Measurements from ENCODE around the gene CHSY1. TPM values are rescaled to one million over a fixed set of nuclear protein-coding genes. Genes with fewer than 3 reads are reported as not detected.

Gene CHSY1
- polyA plus RNA-seq, 2 donors: 3.3 to 5.2 TPM

DNA sequence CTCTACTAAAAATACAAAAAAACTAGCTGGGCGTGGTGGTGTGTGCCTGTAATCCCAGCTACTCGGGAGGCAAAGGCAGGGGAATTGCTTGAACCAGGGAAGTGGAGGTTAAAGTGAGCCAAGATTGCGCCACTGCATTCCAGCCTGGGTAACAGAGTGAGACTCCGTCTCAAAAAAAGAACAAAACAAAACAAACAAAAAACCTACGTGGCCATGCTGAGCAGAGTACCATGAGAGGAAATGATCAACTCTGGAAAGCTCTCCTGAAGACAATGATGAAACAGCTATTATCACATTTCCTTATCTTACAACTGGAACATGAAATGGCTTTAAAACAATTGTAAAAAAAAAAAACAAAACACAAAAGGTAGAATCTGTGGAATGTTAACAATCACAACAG, 75.2 kb downstream of the CHSY1 start:
- no peak overlapping the region for H3K27ac ChIP-seq (ENCODE audit: low read depth in 2 of 2, low read length in 1 of 2)
- no peaks in the 10 kb centered on the region for H3K27me3 ChIP-seq (ENCODE audit: control insufficient read depth in 1 of 2, insufficient read depth in 2 of 2, low read length in 2 of 2)
- H3K9me3 ChIP-seq (ENCODE audit: control insufficient read depth in 2 of 2, insufficient read depth in 1 of 2, low read depth in 1 of 2, low read length in 1 of 2): no peaks in the 10 kb centered on the region
- peaks cover 16 to 37% of the 10 kb centered on the region in 2 donors for H3K4me1 ChIP-seq (ENCODE audit: control insufficient read depth in 2 of 2, insufficient read depth in 2 of 2, low read length in 1 of 2)
- peaks cover 0 to 6% of the 10 kb centered on the region in 2 donors for H3K36me3 ChIP-seq (ENCODE audit: control insufficient read depth in 2 of 2, insufficient read depth in 2 of 2, low read length in 1 of 2)
- 55 to 62% methylated on average over 5 of the region's 5 CpGs for WGBS, 2 donors
- H3K4me3 ChIP-seq (ENCODE audit: low read depth in 1 of 2, low read length in 2 of 2): no peak overlapping the region

DNA sequence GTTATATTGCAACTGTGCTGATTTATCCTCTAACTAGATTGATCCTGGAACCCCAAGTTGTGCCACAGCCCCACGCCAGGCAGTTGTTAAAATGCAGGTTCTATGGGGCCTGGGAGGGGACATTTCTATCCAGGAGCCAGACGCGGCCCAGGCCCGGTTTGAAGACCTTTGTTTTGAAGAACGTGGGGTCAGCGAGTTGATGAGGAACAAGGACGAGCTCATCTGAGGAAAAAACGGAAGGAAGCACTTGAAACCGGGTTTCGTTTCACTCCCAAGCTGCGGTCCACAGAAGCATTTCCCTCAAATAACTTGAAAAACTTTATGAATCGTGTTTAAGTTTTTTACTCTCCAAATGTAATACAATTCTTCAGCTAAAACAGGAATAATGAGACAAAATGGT, 76.4 kb downstream of the CHSY1 start:
- H3K4me1 ChIP-seq (ENCODE audit: control insufficient read depth in 2 of 2, insufficient read depth in 2 of 2, low read length in 1 of 2): peaks cover 12 to 44% of the 10 kb centered on the region in 2 donors
- H3K4me3 ChIP-seq (ENCODE audit: low read depth in 1 of 2, low read length in 2 of 2): no peak overlapping the region
- 71 to 78% methylated on average over 12 of the region's 12 CpGs for WGBS, 2 donors
- H3K9me3 ChIP-seq (ENCODE audit: control insufficient read depth in 2 of 2, insufficient read depth in 1 of 2, low read depth in 1 of 2, low read length in 1 of 2): no peaks in the 10 kb centered on the region
- no peak overlapping the region for H3K27ac ChIP-seq (ENCODE audit: low read depth in 2 of 2, low read length in 1 of 2)
- H3K27me3 ChIP-seq (ENCODE audit: control insufficient read depth in 1 of 2, insufficient read depth in 2 of 2, low read length in 2 of 2): no peaks in the 10 kb centered on the region
- peaks cover 0 to 6% of the 10 kb centered on the region in 2 donors for H3K36me3 ChIP-seq (ENCODE audit: control insufficient read depth in 2 of 2, insufficient read depth in 2 of 2, low read length in 1 of 2)

DNA sequence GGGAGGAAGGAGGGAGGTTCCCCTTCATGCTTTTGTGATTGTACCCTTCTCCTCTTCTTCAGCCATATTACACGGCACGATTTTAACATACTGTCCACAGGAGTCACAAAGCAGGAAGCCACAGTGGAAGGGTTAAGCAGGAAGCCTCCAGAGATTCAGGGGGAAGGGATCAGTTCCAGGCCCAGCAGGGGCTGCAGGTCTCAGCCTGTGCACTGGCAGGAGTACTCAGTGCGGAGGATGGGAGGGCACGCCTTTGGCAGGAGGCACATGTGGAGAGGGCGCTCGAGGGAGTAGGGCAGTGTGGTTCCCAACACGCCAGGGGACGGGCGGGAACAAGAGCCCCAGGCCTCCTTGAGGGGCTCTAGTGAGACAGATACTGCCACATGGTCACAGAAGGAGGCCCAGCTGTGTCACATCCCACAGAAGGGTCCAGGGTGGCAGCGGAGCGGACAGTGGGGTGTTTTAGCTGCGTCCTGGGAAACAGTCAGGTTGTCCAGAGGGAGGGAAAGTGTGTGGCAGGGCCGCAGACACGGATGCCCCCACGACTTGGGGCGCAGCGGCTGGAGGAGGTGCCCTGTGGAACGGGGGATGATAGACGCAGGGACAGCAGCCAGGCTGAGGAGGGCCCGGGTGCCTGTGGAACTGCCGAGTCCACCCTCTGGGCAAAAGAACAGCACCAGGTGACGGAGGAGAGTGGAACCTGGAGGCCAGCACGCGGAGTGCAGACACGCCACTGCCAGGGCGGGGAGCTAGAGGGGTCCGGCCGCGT, 77.5 kb downstream of the CHSY1 start:
- Histone ChIP-seq H3K9me3 (ENCODE audit: control insufficient read depth in 2 of 2, insufficient read depth in 1 of 2, low read depth in 1 of 2, low read length in 1 of 2) (no peaks in the 10 kb centered on the region), H3K4me1 (ENCODE audit: control insufficient read depth in 2 of 2, insufficient read depth in 2 of 2, low read length in 1 of 2) (peaks cover 12 to 49% of the 10 kb centered on the region in 2 donors), H3K36me3 (ENCODE audit: control insufficient read depth in 2 of 2, insufficient read depth in 2 of 2, low read length in 1 of 2) (peaks cover 0 to 6% of the 10 kb centered on the region in 2 donors), H3K4me3 (ENCODE audit: low read depth in 1 of 2, low read length in 2 of 2) (no peak overlapping the region), H3K27me3 (ENCODE audit: control insufficient read depth in 1 of 2, insufficient read depth in 2 of 2, low read length in 2 of 2) (no peaks in the 10 kb centered on the region), H3K27ac (ENCODE audit: low read depth in 2 of 2, low read length in 1 of 2) (peak overlapping the region; percentile 3 to 34)
- 58 to 75% methylated on average over 29 of the region's 29 CpGs for WGBS, 2 donors

DNA sequence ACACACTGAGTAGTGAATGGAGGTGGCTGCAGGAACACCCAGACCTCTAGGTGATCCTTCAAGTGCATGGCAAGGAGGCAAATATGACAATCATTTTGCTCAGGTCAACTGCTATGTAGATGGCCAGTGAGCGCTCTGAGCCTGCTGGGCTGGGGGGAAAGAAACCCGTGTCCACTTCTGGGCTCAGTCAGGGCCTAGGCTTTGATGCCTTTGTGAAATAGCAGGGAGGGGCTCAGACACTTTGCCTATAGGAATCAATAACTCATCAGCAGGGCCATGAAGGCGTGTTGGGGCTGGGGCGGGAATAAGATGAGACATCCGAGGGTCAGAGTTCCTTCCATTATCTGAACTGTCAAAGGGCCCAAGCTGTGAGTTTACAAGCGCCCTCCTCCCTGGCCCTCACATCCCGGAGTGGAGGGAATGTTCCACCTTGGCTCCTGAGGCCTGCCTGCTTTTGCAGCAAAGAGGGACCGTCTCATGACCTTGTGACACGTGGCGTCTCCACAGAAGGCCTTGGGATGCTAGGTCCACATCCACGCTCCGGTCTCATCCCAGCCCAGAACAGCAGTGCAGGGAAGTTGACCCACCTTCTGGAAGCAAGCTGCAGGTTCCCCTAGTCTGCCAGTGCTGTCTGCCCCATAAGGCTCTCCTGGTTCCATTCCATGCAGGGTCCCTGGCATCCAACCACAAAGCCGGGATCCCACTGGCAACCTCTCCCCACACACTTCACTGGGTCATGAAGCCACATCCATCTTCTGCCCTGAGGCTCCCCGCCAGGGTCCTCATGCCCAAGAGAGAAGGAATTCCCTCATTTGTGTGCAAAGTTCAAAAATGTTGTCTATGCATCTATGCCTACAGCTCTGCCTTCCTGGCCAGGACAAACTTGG, 78.4 kb downstream of the CHSY1 start:
- peak overlapping the region; percentile 3 to 34 for H3K27ac ChIP-seq (ENCODE audit: low read depth in 2 of 2, low read length in 1 of 2)
- peaks cover 0 to 5% of the 10 kb centered on the region in 2 donors for H3K36me3 ChIP-seq (ENCODE audit: control insufficient read depth in 2 of 2, insufficient read depth in 2 of 2, low read length in 1 of 2)
- H3K9me3 ChIP-seq (ENCODE audit: control insufficient read depth in 2 of 2, insufficient read depth in 1 of 2, low read depth in 1 of 2, low read length in 1 of 2): no peaks in the 10 kb centered on the region
- WGBS, 2 donors: 86 to 92% methylated on average over 14 of the region's 14 CpGs
- no peaks in the 10 kb centered on the region for H3K27me3 ChIP-seq (ENCODE audit: control insufficient read depth in 1 of 2, insufficient read depth in 2 of 2, low read length in 2 of 2)
- no peak overlapping the region for H3K4me3 ChIP-seq (ENCODE audit: low read depth in 1 of 2, low read length in 2 of 2)
- peaks cover 11 to 46% of the 10 kb centered on the region in 2 donors for H3K4me1 ChIP-seq (ENCODE audit: control insufficient read depth in 2 of 2, insufficient read depth in 2 of 2, low read length in 1 of 2)

DNA sequence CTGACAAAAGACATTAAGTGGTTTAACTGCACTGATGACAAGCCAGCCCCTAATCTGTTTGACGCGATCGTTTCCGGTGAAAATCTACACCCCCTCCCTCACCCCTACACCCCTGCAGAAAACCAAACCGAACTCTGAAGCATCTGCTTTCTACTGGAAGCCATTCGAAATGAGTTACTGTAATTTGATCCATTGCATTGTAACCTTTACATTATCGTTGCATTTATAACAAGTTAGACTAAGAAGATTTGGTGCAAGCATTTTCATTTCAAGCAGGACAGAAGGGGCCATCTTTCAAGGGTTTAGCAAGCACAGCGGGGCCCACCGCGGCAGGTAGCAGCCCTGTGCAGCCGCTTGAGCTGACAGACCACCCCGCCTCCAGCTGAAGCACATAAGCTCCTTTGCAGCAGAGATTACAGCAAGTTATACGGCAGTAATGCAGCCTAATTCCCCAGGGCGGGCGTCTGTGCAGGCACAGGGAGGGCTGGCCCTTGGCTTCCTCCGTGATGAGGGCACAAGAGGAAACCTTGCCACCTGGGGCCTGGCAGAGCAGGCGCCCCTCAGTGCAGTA, 79.3 kb downstream of the CHSY1 start:
- 51 to 62% methylated on average over 17 of the region's 17 CpGs for WGBS, 2 donors

DNA sequence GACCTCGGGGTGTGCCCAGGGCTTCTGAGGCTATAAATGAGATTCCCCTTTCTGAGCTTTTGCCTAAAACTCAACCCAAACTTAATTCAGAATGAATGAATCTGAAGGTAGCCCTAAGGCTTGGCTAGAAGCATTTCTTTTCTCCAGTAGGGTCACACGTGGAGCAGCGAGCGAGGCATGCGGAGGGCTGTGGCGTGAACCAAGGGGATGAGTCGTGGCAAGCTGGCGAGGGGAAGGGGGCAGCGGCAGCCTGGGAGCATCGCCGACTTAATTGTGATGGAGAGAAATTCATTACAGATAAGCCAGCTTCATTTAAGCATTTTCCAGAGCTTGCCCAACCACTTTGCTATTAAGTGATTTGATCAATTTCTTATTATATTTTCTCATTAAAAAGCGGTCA, 79.9 kb downstream of the CHSY1 start:
- no peaks in the 10 kb centered on the region for H3K27me3 ChIP-seq (ENCODE audit: control insufficient read depth in 1 of 2, insufficient read depth in 2 of 2, low read length in 2 of 2)
- no peak overlapping the region for H3K27ac ChIP-seq (ENCODE audit: low read depth in 2 of 2, low read length in 1 of 2)
- H3K36me3 ChIP-seq (ENCODE audit: control insufficient read depth in 2 of 2, insufficient read depth in 2 of 2, low read length in 1 of 2): peaks cover 0 to 2% of the 10 kb centered on the region in 2 donors
- no peak overlapping the region for H3K4me3 ChIP-seq (ENCODE audit: low read depth in 1 of 2, low read length in 2 of 2)
- H3K9me3 ChIP-seq (ENCODE audit: control insufficient read depth in 2 of 2, insufficient read depth in 1 of 2, low read depth in 1 of 2, low read length in 1 of 2): no peaks in the 10 kb centered on the region
- WGBS, 2 donors: 54 to 76% methylated on average over 12 of the region's 12 CpGs
- peaks cover 13 to 48% of the 10 kb centered on the region in 2 donors for H3K4me1 ChIP-seq (ENCODE audit: control insufficient read depth in 2 of 2, insufficient read depth in 2 of 2, low read length in 1 of 2)

More for the DNA sequence above, 79.3 kb downstream of the CHSY1 start:
- Histone ChIP-seq H3K4me3 (ENCODE audit: low read depth in 1 of 2, low read length in 2 of 2) (no peak overlapping the region), H3K27me3 (ENCODE audit: control insufficient read depth in 1 of 2, insufficient read depth in 2 of 2, low read length in 2 of 2) (no peaks in the 10 kb centered on the region), H3K4me1 (ENCODE audit: control insufficient read depth in 2 of 2, insufficient read depth in 2 of 2, low read length in 1 of 2) (peaks cover 14 to 50% of the 10 kb centered on the region in 2 donors), H3K36me3 (ENCODE audit: control insufficient read depth in 2 of 2, insufficient read depth in 2 of 2, low read length in 1 of 2) (peaks cover 0 to 2% of the 10 kb centered on the region in 2 donors), H3K9me3 (ENCODE audit: control insufficient read depth in 2 of 2, insufficient read depth in 1 of 2, low read depth in 1 of 2, low read length in 1 of 2) (no peaks in the 10 kb centered on the region), H3K27ac (ENCODE audit: low read depth in 2 of 2, low read length in 1 of 2) (no peak overlapping the region)

DNA sequence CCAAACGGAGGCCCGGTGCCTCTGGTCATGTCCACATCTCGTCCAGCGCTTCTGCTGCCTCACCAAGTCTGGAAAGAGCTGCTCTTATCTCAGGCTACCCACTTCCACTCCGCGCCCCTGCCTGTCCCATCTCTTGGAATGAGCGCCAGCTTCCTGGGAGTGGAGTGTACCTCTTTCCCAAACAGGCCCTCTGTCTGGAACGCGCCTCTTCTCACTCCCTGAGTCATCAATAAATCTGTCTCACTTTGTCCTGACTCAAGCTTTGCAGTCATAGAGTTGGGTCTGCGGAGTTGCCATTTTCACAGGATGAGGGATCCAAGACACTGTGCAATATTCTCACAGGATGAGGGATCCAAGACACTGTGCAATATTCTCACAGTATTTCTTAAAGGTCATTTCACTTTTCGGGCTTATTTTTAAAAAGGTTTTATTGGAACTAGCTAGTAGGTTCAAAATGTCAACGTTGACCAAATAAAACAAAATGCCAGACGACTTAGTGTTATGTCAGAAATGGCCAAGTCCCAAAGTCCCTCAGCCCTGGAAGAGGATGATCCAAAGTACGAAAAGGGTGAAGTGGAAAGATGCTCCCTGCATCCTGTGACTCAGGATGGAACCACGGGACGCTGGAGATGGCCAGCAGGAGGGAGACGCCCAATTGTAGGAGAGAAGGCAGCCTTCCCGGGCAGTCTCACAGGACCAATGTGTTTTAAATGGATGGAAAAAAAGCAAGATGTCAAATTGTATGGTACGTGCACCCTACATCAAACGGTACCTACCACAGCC, 81.1 kb downstream of the CHSY1 start:
- no peaks in the 10 kb centered on the region for H3K9me3 ChIP-seq (ENCODE audit: control insufficient read depth in 2 of 2, insufficient read depth in 1 of 2, low read depth in 1 of 2, low read length in 1 of 2)
- peaks cover 0 to 2% of the 10 kb centered on the region in 2 donors for H3K36me3 ChIP-seq (ENCODE audit: control insufficient read depth in 2 of 2, insufficient read depth in 2 of 2, low read length in 1 of 2)
- peaks cover 13 to 48% of the 10 kb centered on the region in 2 donors for H3K4me1 ChIP-seq (ENCODE audit: control insufficient read depth in 2 of 2, insufficient read depth in 2 of 2, low read length in 1 of 2)
- peak overlapping the region in 1 of 2 donors; percentile 7 for H3K27ac ChIP-seq (ENCODE audit: low read depth in 2 of 2, low read length in 1 of 2)
- no peak overlapping the region for H3K4me3 ChIP-seq (ENCODE audit: low read depth in 1 of 2, low read length in 2 of 2)
- no peaks in the 10 kb centered on the region for H3K27me3 ChIP-seq (ENCODE audit: control insufficient read depth in 1 of 2, insufficient read depth in 2 of 2, low read length in 2 of 2)
- 71 to 79% methylated on average over 20 of the region's 20 CpGs for WGBS, 2 donors

DNA sequence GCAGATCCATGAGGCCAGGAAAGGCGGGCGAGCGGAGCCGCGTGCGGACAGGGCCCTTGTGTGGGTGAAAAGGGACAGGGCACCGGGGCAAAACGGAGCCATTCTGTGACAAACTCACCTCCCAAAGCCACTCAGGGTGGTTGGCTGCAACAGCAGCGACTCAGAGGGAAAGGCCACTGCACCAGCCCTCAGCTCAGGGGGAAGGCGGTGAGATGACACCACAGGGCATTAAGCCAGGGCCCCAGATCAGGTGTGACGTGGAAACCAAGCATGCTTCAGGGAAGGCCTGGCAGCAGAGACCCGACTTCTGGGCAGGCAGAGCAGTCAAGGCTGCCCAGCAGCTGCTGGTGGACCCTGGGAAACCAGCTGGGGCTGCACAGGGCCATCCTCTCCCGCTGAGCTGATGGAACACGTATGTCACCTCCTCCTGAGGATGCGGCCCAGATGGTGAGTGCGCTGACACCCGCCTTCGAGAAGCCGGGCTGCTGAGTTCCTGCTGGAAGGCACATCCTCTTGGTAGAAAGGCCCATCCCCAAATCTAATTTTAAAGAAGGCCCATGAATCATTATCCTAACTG, 82.3 kb downstream of the CHSY1 start:
- Histone ChIP-seq H3K27me3 (ENCODE audit: control insufficient read depth in 1 of 2, insufficient read depth in 2 of 2, low read length in 2 of 2) (no peaks in the 10 kb centered on the region), H3K36me3 (ENCODE audit: control insufficient read depth in 2 of 2, insufficient read depth in 2 of 2, low read length in 1 of 2) (peaks cover 0 to 2% of the 10 kb centered on the region in 2 donors), H3K27ac (ENCODE audit: low read depth in 2 of 2, low read length in 1 of 2) (no peak overlapping the region), H3K9me3 (ENCODE audit: control insufficient read depth in 2 of 2, insufficient read depth in 1 of 2, low read depth in 1 of 2, low read length in 1 of 2) (peaks cover under 1 to 2% of the 10 kb centered on the region in 2 donors), H3K4me3 (ENCODE audit: low read depth in 1 of 2, low read length in 2 of 2) (no peak overlapping the region), H3K4me1 (ENCODE audit: control insufficient read depth in 2 of 2, insufficient read depth in 2 of 2, low read length in 1 of 2) (peaks cover 11 to 45% of the 10 kb centered on the region in 2 donors)
- WGBS, 2 donors: 86 to 89% methylated on average over 19 of the region's 19 CpGs
